ENCODE data around the gene MTERF4. TPM values are rescaled to one million over a fixed set of nuclear protein-coding genes. Genes with fewer than 3 reads are reported as not detected.

The MTERF4 gene
- total RNA-seq, 2 donors from 2014 or later: 33.2 to 42.5 TPM

DNA sequence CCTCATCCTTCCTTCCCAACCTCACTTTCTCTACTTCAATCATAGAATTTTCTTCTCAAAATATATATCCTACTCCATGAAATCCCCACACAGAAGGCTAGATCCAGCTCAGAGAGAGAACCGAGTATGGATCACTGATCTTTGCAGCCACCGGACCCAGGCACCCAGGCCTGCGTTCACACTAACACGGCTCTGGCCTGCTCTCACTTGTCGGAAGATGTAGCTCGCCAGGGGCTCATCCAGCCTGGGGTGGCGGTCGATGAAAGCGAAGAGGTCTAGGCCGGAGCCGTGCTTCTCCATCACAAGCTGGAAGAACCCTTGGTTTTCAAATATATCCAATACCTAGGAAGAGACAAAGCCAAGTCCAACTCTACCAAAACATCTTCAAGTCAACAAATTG lies 12.7 kb upstream of the MTERF4 start:
- Mint-ChIP-seq H3K4me3 (no peak overlapping the region), H3K36me3 (ENCODE audit: low read depth) (peaks cover 30% of the 10 kb centered on the region), H3K27ac (no peak overlapping the region), H3K4me1 (no peaks in the 10 kb centered on the region), H3K9me3 (no peaks in the 10 kb centered on the region), H3K27me3 (ENCODE audit: insufficient read depth) (no peaks in the 10 kb centered on the region)
- H3K9me3 ChIP-seq (ENCODE audit: control insufficient read depth, low read length): no peaks in the 10 kb centered on the region
- H3K9ac ChIP-seq (ENCODE audit: extremely low read depth, low read length, poor library complexity, severe bottlenecking): no peak overlapping the region
- no peaks in the 10 kb centered on the region for H3K4me1 ChIP-seq (ENCODE audit: control insufficient read depth, insufficient read depth, low read length)
- no peak overlapping the region for H3K27ac ChIP-seq (ENCODE audit: low read depth, low read length)
- H3K4me3 ChIP-seq (ENCODE audit: low read length): no peak overlapping the region
- no peak for DNase-seq
- peaks cover 19% of the 10 kb centered on the region for H3K36me3 ChIP-seq (ENCODE audit: control insufficient read depth, insufficient read depth, low read length)
- H3K27me3 ChIP-seq (ENCODE audit: control insufficient read depth, insufficient read depth, low read length, poor library complexity, severe bottlenecking): no peaks in the 10 kb centered on the region
- WGBS, 2 experiments (ENCODE audit: insufficient coverage in 1 of 2, insufficient read length in 1 of 2): 95 to 96% methylated on average over 11 of the region's 11 CpGs
- TF ChIP-seq, protein P1, sequence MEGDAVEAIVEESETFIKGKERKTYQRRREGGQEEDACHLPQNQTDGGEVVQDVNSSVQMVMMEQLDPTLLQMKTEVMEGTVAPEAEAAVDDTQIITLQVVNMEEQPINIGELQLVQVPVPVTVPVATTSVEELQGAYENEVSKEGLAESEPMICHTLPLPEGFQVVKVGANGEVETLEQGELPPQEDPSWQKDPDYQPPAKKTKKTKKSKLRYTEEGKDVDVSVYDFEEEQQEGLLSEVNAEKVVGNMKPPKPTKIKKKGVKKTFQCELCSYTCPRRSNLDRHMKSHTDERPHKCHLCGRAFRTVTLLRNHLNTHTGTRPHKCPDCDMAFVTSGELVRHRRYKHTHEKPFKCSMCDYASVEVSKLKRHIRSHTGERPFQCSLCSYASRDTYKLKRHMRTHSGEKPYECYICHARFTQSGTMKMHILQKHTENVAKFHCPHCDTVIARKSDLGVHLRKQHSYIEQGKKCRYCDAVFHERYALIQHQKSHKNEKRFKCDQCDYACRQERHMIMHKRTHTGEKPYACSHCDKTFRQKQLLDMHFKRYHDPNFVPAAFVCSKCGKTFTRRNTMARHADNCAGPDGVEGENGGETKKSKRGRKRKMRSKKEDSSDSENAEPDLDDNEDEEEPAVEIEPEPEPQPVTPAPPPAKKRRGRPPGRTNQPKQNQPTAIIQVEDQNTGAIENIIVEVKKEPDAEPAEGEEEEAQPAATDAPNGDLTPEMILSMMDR (conservative IDR thresholded peaks at IDR 0.05): no peak

DNA sequence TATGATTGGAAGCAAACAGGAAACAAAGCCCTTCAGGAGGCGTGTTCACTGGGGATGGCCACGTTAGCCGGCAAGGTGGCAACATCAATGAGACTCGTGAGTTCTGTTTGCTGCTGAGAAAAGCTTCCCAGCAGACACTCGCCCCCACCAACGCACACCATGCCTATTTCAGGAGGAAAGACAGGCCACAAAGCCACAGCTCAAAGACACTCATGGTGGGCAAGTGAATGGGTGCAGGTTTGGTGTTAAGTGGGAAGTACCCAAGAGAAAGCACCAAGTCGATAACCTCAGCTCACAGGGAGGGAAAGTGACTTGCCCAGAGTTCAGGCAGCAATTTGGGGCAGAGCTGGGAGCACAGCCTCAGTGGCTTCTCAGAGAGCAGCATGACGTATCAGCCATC lies 10.5 kb upstream of the MTERF4 start:
- H3K36me3 ChIP-seq (ENCODE audit: control insufficient read depth, insufficient read depth, low read length): peaks cover 19% of the 10 kb centered on the region
- H3K9me3 ChIP-seq (ENCODE audit: control insufficient read depth, low read length): no peaks in the 10 kb centered on the region
- DNase-seq: no peak
- H3K4me3 ChIP-seq (ENCODE audit: low read length): no peak overlapping the region
- TF ChIP-seq, protein P1 (conservative IDR thresholded peaks at IDR 0.05): no peak
- H3K4me1 ChIP-seq (ENCODE audit: control insufficient read depth, insufficient read depth, low read length): no peaks in the 10 kb centered on the region
- H3K9ac ChIP-seq (ENCODE audit: extremely low read depth, low read length, poor library complexity, severe bottlenecking): no peak overlapping the region
- Mint-ChIP-seq H3K4me1 (no peaks in the 10 kb centered on the region), H3K4me3 (no peak overlapping the region), H3K27me3 (ENCODE audit: insufficient read depth) (no peaks in the 10 kb centered on the region), H3K9me3 (no peaks in the 10 kb centered on the region), H3K36me3 (ENCODE audit: low read depth) (peaks cover 31% of the 10 kb centered on the region), H3K27ac (no peak overlapping the region)
- 92% methylated on average over 5 to 8 of the region's 8 CpGs for WGBS, 2 experiments (ENCODE audit: insufficient coverage in 1 of 2, insufficient read length in 1 of 2)
- H3K27me3 ChIP-seq (ENCODE audit: control insufficient read depth, insufficient read depth, low read length, poor library complexity, severe bottlenecking): no peaks in the 10 kb centered on the region
- H3K27ac ChIP-seq (ENCODE audit: low read depth, low read length): no peak overlapping the region

DNA sequence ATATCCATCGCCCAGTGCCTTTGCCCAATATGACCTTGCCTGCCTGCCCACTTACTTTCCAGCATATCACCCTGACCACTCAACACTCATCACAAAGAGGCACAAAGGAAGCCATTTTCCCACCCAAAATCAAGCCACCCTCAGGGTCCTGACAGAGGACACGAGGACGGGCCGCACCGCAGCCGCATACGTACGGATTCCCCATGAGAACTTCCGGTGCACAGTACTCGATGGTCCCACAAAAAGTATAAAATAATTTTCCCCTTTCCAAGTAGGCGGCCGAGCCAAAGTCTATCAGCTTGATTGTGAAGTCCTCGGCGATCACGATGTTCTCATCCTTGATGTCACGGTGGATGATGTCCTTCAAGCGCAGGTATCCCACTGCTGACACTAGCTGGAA lies 10.0 kb upstream of the MTERF4 start:
- H3K36me3 Mint-ChIP-seq (ENCODE audit: low read depth): peaks cover 34% of the 10 kb centered on the region
- Histone ChIP-seq H3K27ac (ENCODE audit: low read depth, low read length) (no peak overlapping the region), H3K36me3 (ENCODE audit: control insufficient read depth, insufficient read depth, low read length) (peaks cover 19% of the 10 kb centered on the region), H3K4me3 (ENCODE audit: low read length) (no peak overlapping the region), H3K9me3 (ENCODE audit: control insufficient read depth, low read length) (no peaks in the 10 kb centered on the region), H3K27me3 (ENCODE audit: control insufficient read depth, insufficient read depth, low read length, poor library complexity, severe bottlenecking) (no peaks in the 10 kb centered on the region), H3K4me1 (ENCODE audit: control insufficient read depth, insufficient read depth, low read length) (no peaks in the 10 kb centered on the region), H3K9ac (ENCODE audit: extremely low read depth, low read length, poor library complexity, severe bottlenecking) (no peak overlapping the region)
- DNase-seq: no peak
- no peaks in the 10 kb centered on the region for H3K9me3 Mint-ChIP-seq
- 89 to 93% methylated on average over 16 to 17 of the region's 17 CpGs for WGBS, 2 experiments (ENCODE audit: insufficient coverage in 1 of 2, insufficient read length in 1 of 2)
- no peak overlapping the region for H3K27ac Mint-ChIP-seq
- no peaks in the 10 kb centered on the region for H3K27me3 Mint-ChIP-seq (ENCODE audit: insufficient read depth)
- no peak overlapping the region for H3K4me3 Mint-ChIP-seq
- TF ChIP-seq, protein P1 (conservative IDR thresholded peaks at IDR 0.05): no peak
- no peaks in the 10 kb centered on the region for H3K4me1 Mint-ChIP-seq

Data from endodermal cell (in vitro differentiated cells).